GM10248 (cell line): ENCODE measurements around the gene EML6.

Experiments used
- CTCF ChIA-PET: fragments of 300-600 bp; sonication (Branson Sonifier 250); formaldehyde crosslinking; extraction: SDS; loops from one replicate; lab custom pipeline; 2021; ENCODE audit warnings: antibody characterized with exemption; lab: Yijun Ruan, JAX
- POLR2A ChIA-PET: fragments of 350-650 bp; sonication (Branson Sonifier 250); formaldehyde crosslinking; extraction: SDS; loops from one replicate; lab custom pipeline; 2020; ENCODE audit warnings: antibody characterized with exemption; lab: Yijun Ruan, JAX
- DNase-seq: peaks from one replicate; pipeline ENCODE4 v3.0.0; 2012; ENCODE audit errors: extremely low spot score
- CTCF ChIP-seq: IDR thresholded peaks from 2 replicates; pipeline ENCODE4 v1.5.1; 2012; ENCODE audit warnings: mild to moderate bottlenecking, low read depth; ENCODE audit errors: extremely low read depth, missing control alignments, control extremely low read depth

EML6 gene

GRCh38 chr2:55013936-55014335 is 290.5 kb downstream of the EML6 start:
- POLR2A ChIA-PET: no interaction called here
- TF ChIP-seq CTCF: peak; percentile 30
- DNase-seq: no peak
- CTCF ChIA-PET: interaction anchor here (0.6 to 5.0 kb wide), 19 partner anchors 8 to 347 kb away, joined by 3 to 30 read pairs (median 4); no protein-coding TSS in a partner anchor

- TF ChIP-seq CTCF: peak; percentile 66
- DNase-seq: no peak
- ChIA-PET POLR2A (no interaction called here), CTCF (interaction anchor here (0.9 to 3.5 kb wide), 15 partner anchors 10 to 167 kb away, joined by 3 to 30 read pairs (median 6); no protein-coding TSS in a partner anchor)
Observed at GRCh38 chr2:55014962-55015939, 291.8 kb downstream of the EML6 start.

- DNase-seq: no peak
- TF ChIP-seq CTCF: no peak
- ChIA-PET CTCF (interaction anchor here (1.1 to 3.3 kb wide), 8 partner anchors 8 to 158 kb away, joined by 3 to 14 read pairs (median 6); no protein-coding TSS in a partner anchor), POLR2A (no interaction called here)
Observed at GRCh38 chr2:55017428-55017827, 294.0 kb downstream of the EML6 start.

- CTCF ChIA-PET: interaction anchor here (0.8 to 2.5 kb wide), 5 partner anchors 9 to 157 kb away, joined by 3 to 7 read pairs (median 5); no protein-coding TSS in a partner anchor
- POLR2A ChIA-PET: no interaction called here
- no peak for DNase-seq
- no peak for TF ChIP-seq CTCF
Observed at GRCh38 chr2:55017880-55018279, 294.4 kb downstream of the EML6 start.

GRCh38 chr2:55018619-55019018 is 295.2 kb downstream of the EML6 start:
- no peak for DNase-seq
- CTCF ChIA-PET: interaction anchor here (0.8 to 2.0 kb wide), 8 partner anchors 9 to 180 kb away, joined by 3 to 7 read pairs (median 4); no protein-coding TSS in a partner anchor
- TF ChIP-seq CTCF: no peak
- POLR2A ChIA-PET: interaction anchor here (0.6 kb wide), 1 partner anchor 29 kb away, joined by 3 read pairs; no protein-coding TSS in a partner anchor

- TF ChIP-seq CTCF: no peak
- no peak for DNase-seq
- ChIA-PET CTCF (interaction anchor here (1.0 to 2.0 kb wide), 6 partner anchors 8 to 181 kb away, joined by 3 to 5 read pairs (median 4); no protein-coding TSS in a partner anchor), POLR2A (no interaction called here)
Observed at GRCh38 chr2:55019526-55020258, 296.2 kb downstream of the EML6 start.
